ENCODE data around the gene SORCS2. TPM values are rescaled to one million over a fixed set of nuclear protein-coding genes. Genes with fewer than 3 reads are reported as not detected.

The SORCS2 gene
- total and polyA plus RNA-seq, 8 donors: 4.6 to 9.7 (median 7.2) TPM

GRCh38 chr4:7247521-7247920, 55.2 kb downstream of the SORCS2 start:
- peak in 1 of 4 donors; percentile 59 for DNase-seq
- no peak for ATAC-seq
- H3K9me3 ChIP-seq: no peaks in the 10 kb centered on the region
- no peaks in the 10 kb centered on the region for H3K36me3 ChIP-seq
- no peak overlapping the region for H3K27ac ChIP-seq
- TF ChIP-seq, protein P1, sequence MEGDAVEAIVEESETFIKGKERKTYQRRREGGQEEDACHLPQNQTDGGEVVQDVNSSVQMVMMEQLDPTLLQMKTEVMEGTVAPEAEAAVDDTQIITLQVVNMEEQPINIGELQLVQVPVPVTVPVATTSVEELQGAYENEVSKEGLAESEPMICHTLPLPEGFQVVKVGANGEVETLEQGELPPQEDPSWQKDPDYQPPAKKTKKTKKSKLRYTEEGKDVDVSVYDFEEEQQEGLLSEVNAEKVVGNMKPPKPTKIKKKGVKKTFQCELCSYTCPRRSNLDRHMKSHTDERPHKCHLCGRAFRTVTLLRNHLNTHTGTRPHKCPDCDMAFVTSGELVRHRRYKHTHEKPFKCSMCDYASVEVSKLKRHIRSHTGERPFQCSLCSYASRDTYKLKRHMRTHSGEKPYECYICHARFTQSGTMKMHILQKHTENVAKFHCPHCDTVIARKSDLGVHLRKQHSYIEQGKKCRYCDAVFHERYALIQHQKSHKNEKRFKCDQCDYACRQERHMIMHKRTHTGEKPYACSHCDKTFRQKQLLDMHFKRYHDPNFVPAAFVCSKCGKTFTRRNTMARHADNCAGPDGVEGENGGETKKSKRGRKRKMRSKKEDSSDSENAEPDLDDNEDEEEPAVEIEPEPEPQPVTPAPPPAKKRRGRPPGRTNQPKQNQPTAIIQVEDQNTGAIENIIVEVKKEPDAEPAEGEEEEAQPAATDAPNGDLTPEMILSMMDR (IDR thresholded peaks at IDR 0.05): no peak
- no peak overlapping the region for H3K4me3 ChIP-seq
- H3K27me3 ChIP-seq: peaks cover 0 to 13% of the 10 kb centered on the region in 2 donors
- peaks cover 0 to 4% of the 10 kb centered on the region in 2 donors for H3K4me1 ChIP-seq
- intact Hi-C loops (cut with DNase I): no loop called here

GRCh38 chr4:7247946-7248345, 55.6 kb downstream of the SORCS2 start:
- Histone ChIP-seq H3K4me1 (peaks cover 0 to 4% of the 10 kb centered on the region in 2 donors), H3K4me3 (no peak overlapping the region), H3K9me3 (no peaks in the 10 kb centered on the region), H3K36me3 (no peaks in the 10 kb centered on the region), H3K27me3 (peaks cover 0 to 13% of the 10 kb centered on the region in 2 donors), H3K27ac (no peak overlapping the region)
- ATAC-seq (no peak), DNase-seq (peak in 1 of 4 donors; percentile 51)
- TF ChIP-seq, protein P1 (IDR thresholded peaks at IDR 0.05): no peak
- intact Hi-C loops (cut with DNase I): no loop called here

GRCh38 chr4:7248857-7249256, 56.5 kb downstream of the SORCS2 start:
- H3K36me3 ChIP-seq: no peaks in the 10 kb centered on the region
- no peak overlapping the region for H3K27ac ChIP-seq
- no peak for DNase-seq
- H3K27me3 ChIP-seq: peaks cover 0 to 13% of the 10 kb centered on the region in 2 donors
- intact Hi-C loops (cut with DNase I): no loop called here
- TF ChIP-seq, protein P1 (IDR thresholded peaks at IDR 0.05): no peak
- peaks cover 0 to 4% of the 10 kb centered on the region in 2 donors for H3K4me1 ChIP-seq
- no peaks in the 10 kb centered on the region for H3K9me3 ChIP-seq
- no peak overlapping the region for H3K4me3 ChIP-seq
- no peak for ATAC-seq

DNA sequence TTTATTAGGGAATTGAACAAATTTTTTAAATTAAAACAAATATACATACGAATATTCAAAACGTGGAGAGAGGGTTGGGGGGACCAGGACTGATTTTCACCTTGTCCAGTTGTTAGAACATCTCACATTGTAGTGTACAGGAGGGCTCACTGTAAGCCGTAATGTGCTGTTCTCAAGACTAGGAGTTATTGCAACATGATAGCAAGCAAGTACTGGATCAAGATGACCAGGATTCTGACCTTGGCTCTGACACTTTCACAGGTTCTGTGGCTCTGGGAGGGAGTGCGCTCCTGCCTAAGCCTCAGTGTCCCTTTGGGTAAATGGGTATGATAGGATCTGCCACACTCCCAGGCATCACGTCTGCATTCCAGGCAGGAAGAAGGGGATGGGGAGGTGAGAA, 59.0 kb downstream of the SORCS2 start:
- intact Hi-C loops (cut with DNase I): no loop called here
- peaks cover 0 to 8% of the 10 kb centered on the region in 2 donors for H3K27me3 ChIP-seq
- no peak overlapping the region for H3K4me3 ChIP-seq
- H3K36me3 ChIP-seq: no peaks in the 10 kb centered on the region
- no peak for ATAC-seq
- H3K9me3 ChIP-seq: no peaks in the 10 kb centered on the region
- H3K27ac ChIP-seq: no peak overlapping the region
- no peak for DNase-seq
- TF ChIP-seq, protein P1 (IDR thresholded peaks at IDR 0.05): no peak
- H3K4me1 ChIP-seq: peaks cover 0 to 4% of the 10 kb centered on the region in 2 donors

DNA sequence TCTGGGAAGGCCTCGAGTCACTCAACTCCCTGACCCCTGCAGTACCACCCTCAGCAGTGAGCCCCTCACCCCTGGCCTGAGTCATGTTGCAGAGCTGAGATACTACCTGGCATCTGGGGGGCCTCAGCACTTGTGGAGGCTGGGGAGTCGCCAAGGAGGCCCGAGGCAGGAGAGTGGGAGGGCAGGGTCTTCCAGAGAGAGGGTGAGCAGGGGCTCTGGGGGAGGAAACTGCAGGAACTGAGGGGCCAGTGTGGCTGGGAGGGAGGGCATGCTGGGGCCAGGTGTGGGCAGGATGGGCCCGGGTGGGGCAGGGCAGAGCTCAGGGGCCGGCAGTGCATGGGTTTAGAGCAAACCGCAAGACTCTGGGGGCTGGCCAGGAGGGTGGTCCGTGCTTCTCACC, 59.7 kb downstream of the SORCS2 start:
- peaks cover 0 to 8% of the 10 kb centered on the region in 2 donors for H3K27me3 ChIP-seq
- DNase-seq (peak in 1 of 4 donors; percentile 53), ATAC-seq (no peak)
- peaks cover 0 to 4% of the 10 kb centered on the region in 2 donors for H3K4me1 ChIP-seq
- TF ChIP-seq, protein P1 (IDR thresholded peaks at IDR 0.05): no peak
- intact Hi-C loops (cut with DNase I): no loop called here
- H3K36me3 ChIP-seq: no peaks in the 10 kb centered on the region
- no peak overlapping the region for H3K4me3 ChIP-seq
- H3K27ac ChIP-seq: no peak overlapping the region
- no peaks in the 10 kb centered on the region for H3K9me3 ChIP-seq

Measured in left lung (tissue), 10 donors.